Peyer's patch (tissue), 4 donors: ENCODE measurements around the gene SDHA.
"Not testable (repeated sequence)": the region's sequence is repeated elsewhere in the genome, so short reads cannot be mapped to it uniquely, and the experiment has no call there.

Experiments used
- POLR2A ChIP-seq, 2 donors: fragments of 450-650 bp; IDR thresholded peaks; one replicate each; pipeline ENCODE4 v1.5.1; 2017; ENCODE audit warnings: antibody characterized with exemption in 2 of 2, mild to moderate bottlenecking in 2 of 2, moderate library complexity in 2 of 2
- TF ChIP-seq, protein P1 (sequence below), 6 experiments: fragments of 450-650 bp in 4 of 6; fragments of 200-600 bp in 2 of 6; sonication (generic) in 1 of 6; IDR thresholded peaks; one replicate each; pipeline ENCODE4 v1.5.1; 2017 to 2019; ENCODE audit warnings: antibody characterized with exemption in 6 of 6, mild to moderate bottlenecking in 3 of 6, moderate library complexity in 1 of 6

DNA sequence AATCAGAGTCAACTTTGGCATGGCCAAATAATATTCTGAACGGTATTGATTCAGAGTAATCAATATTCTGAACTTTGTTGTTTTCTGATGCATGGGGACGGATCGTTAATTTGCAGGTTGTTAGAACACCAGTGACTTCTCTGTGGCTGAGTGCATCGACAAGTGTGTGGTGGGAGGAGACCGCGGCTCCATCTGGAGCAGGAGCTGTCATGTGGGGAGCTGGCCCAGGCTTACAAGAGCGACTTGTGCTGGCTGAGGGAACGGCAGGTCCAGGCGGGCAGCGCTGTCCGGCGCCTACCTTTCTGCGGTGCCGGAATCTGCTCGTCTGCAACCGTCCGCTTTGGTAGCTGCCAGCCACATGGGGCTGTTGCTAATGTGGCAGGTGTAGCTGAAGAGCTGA lies 9.3 kb downstream of the SDHA start:
- TF ChIP-seq, protein P1, sequence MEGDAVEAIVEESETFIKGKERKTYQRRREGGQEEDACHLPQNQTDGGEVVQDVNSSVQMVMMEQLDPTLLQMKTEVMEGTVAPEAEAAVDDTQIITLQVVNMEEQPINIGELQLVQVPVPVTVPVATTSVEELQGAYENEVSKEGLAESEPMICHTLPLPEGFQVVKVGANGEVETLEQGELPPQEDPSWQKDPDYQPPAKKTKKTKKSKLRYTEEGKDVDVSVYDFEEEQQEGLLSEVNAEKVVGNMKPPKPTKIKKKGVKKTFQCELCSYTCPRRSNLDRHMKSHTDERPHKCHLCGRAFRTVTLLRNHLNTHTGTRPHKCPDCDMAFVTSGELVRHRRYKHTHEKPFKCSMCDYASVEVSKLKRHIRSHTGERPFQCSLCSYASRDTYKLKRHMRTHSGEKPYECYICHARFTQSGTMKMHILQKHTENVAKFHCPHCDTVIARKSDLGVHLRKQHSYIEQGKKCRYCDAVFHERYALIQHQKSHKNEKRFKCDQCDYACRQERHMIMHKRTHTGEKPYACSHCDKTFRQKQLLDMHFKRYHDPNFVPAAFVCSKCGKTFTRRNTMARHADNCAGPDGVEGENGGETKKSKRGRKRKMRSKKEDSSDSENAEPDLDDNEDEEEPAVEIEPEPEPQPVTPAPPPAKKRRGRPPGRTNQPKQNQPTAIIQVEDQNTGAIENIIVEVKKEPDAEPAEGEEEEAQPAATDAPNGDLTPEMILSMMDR (IDR thresholded peaks at IDR 0.05) = not testable (repeated sequence)
- not testable (repeated sequence) for TF ChIP-seq POLR2A (IDR thresholded peaks at IDR 0.05)
